Liver (tissue), 9 donors: ENCODE measurements around the gene GPR176. TPM values are rescaled to one million over a fixed set of nuclear protein-coding genes. Genes with fewer than 3 reads are reported as not detected.
A peak's percentile ranks its signal among the peaks of the same experiment; 100 is the strongest.

Source experiments
- DNase-seq: peaks from one replicate; pipeline ENCODE4 v3.0.0-alpha.2; 2017; ENCODE audit warnings: low spot score
- H3K27ac ChIP-seq, 2 donors: one replicate each; pipeline ENCODE4 v1.7.0; 2013; ENCODE audit warnings: inconsistent platforms in 2 of 2, low read length in 2 of 2, control low read depth in 1 of 2, low read depth in 1 of 2, mild to moderate bottlenecking in 1 of 2
- H3K27me3 ChIP-seq, 4 donors: one replicate each; pipeline versions ENCODE4 v1.6.1 to v1.7.0; 2013; ENCODE audit warnings: low read length in 3 of 4, inconsistent platforms in 1 of 4, mild to moderate bottlenecking in 1 of 4, moderate library complexity in 1 of 4; ENCODE audit not compliant: control insufficient read depth in 4 of 4, insufficient read depth in 4 of 4
- H3K36me3 ChIP-seq, 4 donors: one replicate each; pipeline versions ENCODE4 v1.6.1 to v1.7.0; 2013; ENCODE audit warnings: low read length in 3 of 4, mild to moderate bottlenecking in 3 of 4, low read depth in 1 of 4, moderate library complexity in 1 of 4; ENCODE audit not compliant: control insufficient read depth in 4 of 4, insufficient read depth in 3 of 4
- H3K4me1 ChIP-seq, 4 donors: one replicate each; pipeline versions ENCODE4 v1.6.1 to v1.7.0; 2013; ENCODE audit warnings: low read length in 3 of 4, mild to moderate bottlenecking in 3 of 4, moderate library complexity in 1 of 4; ENCODE audit not compliant: control insufficient read depth in 4 of 4, insufficient read depth in 4 of 4
- H3K4me3 ChIP-seq, 3 donors: one replicate each; pipeline versions ENCODE4 v1.6.1 to v1.7.0; 2013; ENCODE audit warnings: low read length in 3 of 3, control low read depth in 1 of 3, low read depth in 1 of 3, mild to moderate bottlenecking in 1 of 3
- H3K9ac ChIP-seq, 2 donors: one replicate each; pipeline ENCODE4 v1.7.0; 2013; ENCODE audit warnings: low read length in 2 of 2, mild to moderate bottlenecking in 2 of 2, moderate library complexity in 2 of 2, control low read depth in 1 of 2, low read depth in 1 of 2
- H3K9me3 ChIP-seq, 4 donors: one replicate each; pipeline versions ENCODE4 v1.6.1 to v1.7.0; 2013; ENCODE audit warnings: low read length in 3 of 4; ENCODE audit not compliant: control insufficient read depth in 4 of 4
- CTCF ChIP-seq: fragments of 150-350 bp; IDR thresholded peaks from 2 replicates; pipeline ENCODE4 v1.5.1; 2017; ENCODE audit warnings: improper control_type of control experiment, low read depth, low read length; ENCODE audit not compliant: missing input control
- EGR1 ChIP-seq, 2 donors: IDR thresholded peaks; 2 replicates each; pipeline ENCODE4 v1.6.1; 2016 to 2018; ENCODE audit warnings: antibody characterized with exemption in 2 of 2, low read depth in 2 of 2
- FOXA1 ChIP-seq: IDR thresholded peaks from 2 replicates; pipeline ENCODE4 v1.6.1; 2016; ENCODE audit warnings: antibody characterized with exemption
- FOXA2 ChIP-seq: IDR thresholded peaks from 2 replicates; pipeline ENCODE4 v1.6.1; 2016; ENCODE audit warnings: antibody characterized with exemption
- GABPA ChIP-seq, 2 donors: IDR thresholded peaks in 1 of 2; conservative IDR thresholded peaks in 1 of 2; 2 replicates each; pipeline ENCODE4 v1.6.1; 2016; ENCODE audit warnings: antibody characterized with exemption in 2 of 2, mild to moderate bottlenecking in 1 of 2, moderate library complexity in 1 of 2
- HNF4A ChIP-seq, 2 donors: conservative IDR thresholded peaks; 2 replicates each; pipeline ENCODE4 v1.6.1; 2016; ENCODE audit warnings: antibody characterized with exemption in 2 of 2, mild to moderate bottlenecking in 2 of 2
- HNF4G ChIP-seq: IDR thresholded peaks from 2 replicates; pipeline ENCODE4 v1.6.1; 2016; ENCODE audit warnings: antibody characterized with exemption
- JUND ChIP-seq, 2 donors: IDR thresholded peaks; 2 replicates each; pipeline ENCODE4 v1.6.1; 2016; ENCODE audit warnings: antibody characterized with exemption in 2 of 2
- MAX ChIP-seq: IDR thresholded peaks from 2 replicates; pipeline ENCODE4 v1.6.1; 2016; ENCODE audit warnings: antibody characterized with exemption
- NR2F2 ChIP-seq: IDR thresholded peaks from 2 replicates; pipeline ENCODE4 v1.6.1; 2016; ENCODE audit warnings: antibody characterized with exemption
- RAD21 ChIP-seq, 2 donors: IDR thresholded peaks; 2 replicates each; pipeline ENCODE4 v1.6.1; 2016; ENCODE audit warnings: antibody characterized with exemption in 2 of 2, mild to moderate bottlenecking in 2 of 2
- REST ChIP-seq: IDR thresholded peaks from 2 replicates; pipeline ENCODE4 v1.6.1; 2016; ENCODE audit warnings: antibody characterized with exemption, mild to moderate bottlenecking
- RXRA ChIP-seq, 2 donors: IDR thresholded peaks; 2 replicates each; pipeline ENCODE4 v1.6.1; 2017 to 2018; ENCODE audit warnings: antibody characterized with exemption in 2 of 2, mild to moderate bottlenecking in 1 of 2
- SP1 ChIP-seq: IDR thresholded peaks from 2 replicates; pipeline ENCODE4 v1.6.1; 2018; ENCODE audit warnings: antibody characterized with exemption, mild to moderate bottlenecking
- TAF1 ChIP-seq: conservative IDR thresholded peaks from 2 replicates; pipeline ENCODE4 v1.6.1; 2016; ENCODE audit warnings: antibody characterized with exemption, mild to moderate bottlenecking
- YY1 ChIP-seq: IDR thresholded peaks from 2 replicates; pipeline ENCODE4 v1.6.1; 2016; ENCODE audit warnings: antibody characterized with exemption, mild to moderate bottlenecking
- ZBTB33 ChIP-seq: IDR thresholded peaks from 2 replicates; pipeline ENCODE4 v1.6.1; 2016; ENCODE audit warnings: antibody characterized with exemption
- WGBS: extraction: QIAGEN DNeasy Blood & Tissue Kit; methylation state at CpG from one replicate; pipeline ENCODE4 v1.1.7; 2013; 5-methylcytosine and 5-hydroxymethylcytosine counted together
- polyA plus RNA-seq, 2 donors: library from polyadenylated mRNA; stranded (reverse) in 1 of 2; unstranded in 1 of 2; fragments of 200-250 nt in 1 of 2; fragments of >200 nt in 1 of 2; fragmentation: Nextera tagmentation in 1 of 2; extraction: Ambion mirVana in 1 of 2; gene quantifications; one replicate each; pipeline versions ENCODE4 v1.2.1 to v1.2.3, GENCODE V29; 2013 to 2015
- total RNA-seq, 2 donors: library from RNA; depleted of rRNA; stranded (reverse); fragments of >200 nt; gene quantifications; one replicate each; pipeline ENCODE4 v1.2.3, GENCODE V29; 2014
- TF ChIP-seq, protein P1 (sequence below): IDR thresholded peaks from 2 replicates; pipeline ENCODE4 v1.6.1; 2016; ENCODE audit warnings: antibody characterized with exemption
- donor health status: healthy.
- donor health status: healthy.
- donor health status: healthy.
- donor health status: healthy.
- donor health status: healthy.

Gene GPR176
- total and polyA plus RNA-seq, 4 donors: 0.44 to 1.7 (median 1.4) TPM

GRCh38 chr15:39859636-39860035 is 60.4 kb downstream of the GPR176 start:
- WGBS: 96% methylated on average over 4 of the region's 4 CpGs
- H3K27ac ChIP-seq: peak overlapping the region in 1 of 2 donors; percentile 2

DNA sequence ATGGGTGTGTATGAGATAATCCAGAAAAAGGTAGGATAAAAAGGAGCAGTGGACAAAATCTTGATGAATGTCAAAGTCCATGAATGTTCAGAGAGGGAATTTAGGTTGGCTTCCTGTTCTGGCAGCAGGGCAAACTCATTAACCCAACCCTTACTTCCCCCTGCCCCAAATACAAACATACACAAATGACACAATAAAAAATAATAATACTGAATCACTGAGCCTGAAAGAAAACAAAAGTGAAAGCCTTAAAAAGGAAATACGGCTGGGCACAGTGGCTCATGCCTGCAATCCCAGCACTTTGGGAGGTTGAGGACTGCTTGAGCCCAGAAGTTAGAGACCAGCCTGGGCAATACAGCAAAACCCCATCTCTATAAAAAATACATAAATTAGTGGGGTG is 62.9 kb downstream of the GPR176 start:
- Histone ChIP-seq H3K27me3 (no peaks in the 10 kb centered on the region), H3K4me3 (no peak overlapping the region), H3K4me1 (peaks cover 0 to 8% (median 2%) of the 10 kb centered on the region in 4 donors), H3K9me3 (no peaks in the 10 kb centered on the region), H3K9ac (no peak overlapping the region), H3K27ac (no peak overlapping the region), H3K36me3 (no peaks in the 10 kb centered on the region)
- no peak for DNase-seq
- WGBS: 76% methylated on average over 1 of the region's 1 CpG
- no peak for TF ChIP-seq ZBTB33
- TF ChIP-seq HNF4A (conservative IDR thresholded peaks at IDR 0.05): no peak
- no peak for TF ChIP-seq FOXA2
- no peak for TF ChIP-seq GABPA (IDR thresholded peaks at IDR 0.05 in 1 of 2, conservative IDR thresholded peaks at IDR 0.05 in 1 of 2)
- TF ChIP-seq FOXA1: no peak
- no peak for TF ChIP-seq NR2F2
- no peak for TF ChIP-seq HNF4G
- TF ChIP-seq, protein P1, sequence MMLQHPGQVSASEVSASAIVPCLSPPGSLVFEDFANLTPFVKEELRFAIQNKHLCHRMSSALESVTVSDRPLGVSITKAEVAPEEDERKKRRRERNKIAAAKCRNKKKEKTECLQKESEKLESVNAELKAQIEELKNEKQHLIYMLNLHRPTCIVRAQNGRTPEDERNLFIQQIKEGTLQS: no peak
- no peak for TF ChIP-seq MAX
- no peak for TF ChIP-seq JUND (IDR thresholded peaks at IDR 0.05)
- no peak for TF ChIP-seq RXRA (IDR thresholded peaks at IDR 0.05)
- TF ChIP-seq YY1: no peak
- no peak for TF ChIP-seq TAF1
- no peak for TF ChIP-seq EGR1 (IDR thresholded peaks at IDR 0.05; ENCODE audit: low read depth in 2 of 2)
- no peak for TF ChIP-seq SP1
- TF ChIP-seq CTCF: no peak
- no peak for TF ChIP-seq RAD21 (IDR thresholded peaks at IDR 0.05)

More at GRCh38 chr15:39859636-39860035, 60.4 kb downstream of the GPR176 start:
- Histone ChIP-seq H3K9ac (no peak overlapping the region), H3K36me3 (no peaks in the 10 kb centered on the region), H3K4me3 (no peak overlapping the region), H3K9me3 (no peaks in the 10 kb centered on the region), H3K27me3 (no peaks in the 10 kb centered on the region), H3K4me1 (peaks cover 0 to 8% (median 2%) of the 10 kb centered on the region in 4 donors)
- no peak for DNase-seq
- TF ChIP-seq REST (no peak), GABPA (IDR thresholded peaks at IDR 0.05 in 1 of 2, conservative IDR thresholded peaks at IDR 0.05 in 1 of 2) (no peak), MAX (no peak), HNF4A (conservative IDR thresholded peaks at IDR 0.05) (no peak)
